Inflammatory macrophage treated with lipopolysaccharide for 4 hours (primary cell): ENCODE data around the gene VAMP8.
"Not testable (repeated sequence)": the region's sequence is repeated elsewhere in the genome, so short reads cannot be mapped to it uniquely, and the experiment has no call there.

Experiments used
- DNase-seq: peaks from one replicate; pipeline ENCODE4 v3.0.0-alpha.2; 2020

Gene VAMP8

GRCh38 chr2:85547859-85548607 is 29.4 kb upstream of the VAMP8 start:
- no peak for DNase-seq

GRCh38 chr2:85548608-85548900 is 28.8 kb upstream of the VAMP8 start:
- DNase-seq, result no peak

- DNase-seq, result no peak
Measured at GRCh38 chr2:85549095-85549494, 28.3 kb upstream of the VAMP8 start.

GRCh38 chr2:85549826-85550225 is 27.6 kb upstream of the VAMP8 start:
- no peak for DNase-seq

GRCh38 chr2:85550486-85550885 is 26.9 kb upstream of the VAMP8 start:
- peak; percentile 41 for DNase-seq

- peak; percentile 75 for DNase-seq
Measured at GRCh38 chr2:85551698-85552678, 25.4 kb upstream of the VAMP8 start.

GRCh38 chr2:85553184-85553583 is 24.2 kb upstream of the VAMP8 start:
- no peak for DNase-seq

GRCh38 chr2:85554980-85555612 is 22.3 kb upstream of the VAMP8 start:
- no peak for DNase-seq

GRCh38 chr2:85557130-85557529 is 20.3 kb upstream of the VAMP8 start:
- DNase-seq, result no peak

GRCh38 chr2:85558160-85558559 is 19.2 kb upstream of the VAMP8 start:
- no peak for DNase-seq

GRCh38 chr2:85560403-85560726 is 17.0 kb upstream of the VAMP8 start:
- not testable (repeated sequence) for DNase-seq

GRCh38 chr2:85560812-85561279 is 16.5 kb upstream of the VAMP8 start:
- DNase-seq, result no peak

GRCh38 chr2:85561280-85562212 is 15.8 kb upstream of the VAMP8 start, which contains the start of gene GGCX:
GGCX (minus strand) TSS chr2:85561493; CDS start chr2:85561428, 65 bp downstream.
- peak; percentile 95 for DNase-seq

- DNase-seq, result peak; percentile 89
Measured at GRCh38 chr2:85564144-85564563, 13.2 kb upstream of the VAMP8 start.

GRCh38 chr2:85566265-85566664 is 11.1 kb upstream of the VAMP8 start:
- no peak for DNase-seq

GRCh38 chr2:85575739-85576138 is 1.6 kb upstream of the VAMP8 start:
- DNase-seq, result no peak

- DNase-seq, result no peak
Measured at GRCh38 chr2:85577063-85577385, 362 bp upstream of the VAMP8 start.

- DNase-seq, result peak; percentile 79
Measured at GRCh38 chr2:85578243-85579180, 1.1 kb downstream of the VAMP8 start.

GRCh38 chr2:85579266-85579935 is 2.0 kb downstream of the VAMP8 start:
- DNase-seq, result peak; percentile 74

GRCh38 chr2:85580206-85580605 is 2.8 kb downstream of the VAMP8 start:
- no peak for DNase-seq

- peak; percentile 34 for DNase-seq
Measured at GRCh38 chr2:85582492-85582891, 5.1 kb downstream of the VAMP8 start.
